Measurements from ENCODE around the gene TBC1D10A.
"Not testable (repeated sequence)": the region's sequence is repeated elsewhere in the genome, so short reads cannot be mapped to it uniquely, and the experiment has no call there.

TBC1D10A gene

GRCh38 chr22:30347255-30347892 lies 20.6 kb upstream of the TBC1D10A start:
- DNase-seq (ENCODE audit: low spot score), result no peak

- no peak for DNase-seq (ENCODE audit: low spot score)
These were observed 17.9 kb upstream of the TBC1D10A start for GRCh38 chr22:30344447-30345200.

GRCh38 chr22:30340911-30341685 lies 14.4 kb upstream of the TBC1D10A start:
- no peak for DNase-seq (ENCODE audit: low spot score)

GRCh38 chr22:30338802-30339201 lies 12.1 kb upstream of the TBC1D10A start:
- no peak for DNase-seq (ENCODE audit: low spot score)

- DNase-seq (ENCODE audit: low spot score), result not testable (repeated sequence)
These were observed 11.6 kb upstream of the TBC1D10A start for GRCh38 chr22:30338341-30338740.

- DNase-seq (ENCODE audit: low spot score), result no peak
These were observed 10.7 kb upstream of the TBC1D10A start for GRCh38 chr22:30337461-30337778.

GRCh38 chr22:30336752-30337460 lies 10.2 kb upstream of the TBC1D10A start:
- DNase-seq (ENCODE audit: low spot score), result no peak

GRCh38 chr22:30335236-30335635 lies 8.5 kb upstream of the TBC1D10A start:
- DNase-seq (ENCODE audit: low spot score), result no peak

- no peak for DNase-seq (ENCODE audit: low spot score)
These were observed 7.9 kb upstream of the TBC1D10A start for GRCh38 chr22:30334646-30335045.

- DNase-seq (ENCODE audit: low spot score), result no peak
These were observed 7.0 kb upstream of the TBC1D10A start for GRCh38 chr22:30333707-30334087.

- no peak for DNase-seq (ENCODE audit: low spot score)
These were observed 6.4 kb upstream of the TBC1D10A start for GRCh38 chr22:30332994-30333706.

GRCh38 chr22:30332551-30332950 lies 5.8 kb upstream of the TBC1D10A start:
- DNase-seq (ENCODE audit: low spot score), result no peak

GRCh38 chr22:30328466-30329049 lies 1.8 kb upstream of the TBC1D10A start:
- no peak for DNase-seq (ENCODE audit: low spot score)

GRCh38 chr22:30327864-30328345 lies 1.2 kb upstream of the TBC1D10A start:
- DNase-seq (ENCODE audit: low spot score), result no peak

GRCh38 chr22:30326255-30326705 lies 461 bp downstream of the TBC1D10A start:
- DNase-seq (ENCODE audit: low spot score), result no peak

- no peak for DNase-seq (ENCODE audit: low spot score)
These were observed 952 bp downstream of the TBC1D10A start for GRCh38 chr22:30325724-30326254.

GRCh38 chr22:30325065-30325720 lies 1.5 kb downstream of the TBC1D10A start:
- no peak for DNase-seq (ENCODE audit: low spot score)

- no peak for DNase-seq (ENCODE audit: low spot score)
These were observed 2.6 kb downstream of the TBC1D10A start for GRCh38 chr22:30324014-30324730.

- DNase-seq (ENCODE audit: low spot score), result no peak
These were observed 3.5 kb downstream of the TBC1D10A start for GRCh38 chr22:30323246-30323645.

Measured in SK-N-DZ (cell line).